GM12878 (cell line): ENCODE measurements around the gene TMUB2. TPM values are rescaled to one million over a fixed set of nuclear protein-coding genes. Genes with fewer than 3 reads are reported as not detected.

ENCODE experiments used
- ATAC-seq: fragments of 200-7000 bp; cut with Tn5 transposase; 3 replicates; pipeline ENCODE4 v1.9.1; 2020; ENCODE audit warnings: mild to moderate bottlenecking, moderate library complexity
- BruUV-seq: library from RNA; stranded (reverse); fragments of 400-500 nt; replicated peaks from 2 replicates; lab custom pipeline; 2021; lab: Mats Ljungman, UMichigan
- CTCF ChIA-PET: fragments of 300-600 bp; sonication (Branson Sonifier 250); formaldehyde crosslinking; extraction: SDS; loops from one replicate; lab custom pipeline; 2021; ENCODE audit warnings: inconsistent platforms; lab: Yijun Ruan, JAX
- POLR2A ChIA-PET: fragments of 350-600 bp; formaldehyde crosslinking; extraction: SDS; loops from one replicate; lab custom pipeline; 2021; ENCODE audit warnings: inconsistent platforms; lab: Charles Lee
- RAD21 ChIA-PET: fragments of 300-600 bp; sonication (Branson Sonifier 250); formaldehyde crosslinking; loops from one replicate; lab custom pipeline; 2023; ENCODE audit warnings: antibody characterized with exemption; ENCODE audit not compliant: unreplicated experiment; lab: Charles Lee
- SMC1A ChIA-PET: fragments of 300-600 bp; sonication (Branson Sonifier 250); formaldehyde crosslinking; loops from one replicate; lab custom pipeline; 2023; ENCODE audit not compliant: unreplicated experiment, uncharacterized antibody; lab: Charles Lee
- DNase-seq: peaks from one replicate; pipeline ENCODE4 v3.0.0-alpha.2; 2011; ENCODE audit warnings: low read depth, low spot score
- FAIRE-seq: peaks from 3 replicates; lab custom pipeline; 2011; peaks lifted over from hg19 to GRCh38; lab: Jason Lieb, UNC
- H2AFZ ChIP-seq: 2 replicates; pipeline ENCODE4 v1.6.0; 2011; ENCODE audit warnings: low read depth, low read length, control low read depth; ENCODE audit not compliant: control insufficient read depth
- H3K27ac ChIP-seq: 2 replicates; pipeline ENCODE4 v1.5.1; 2011; ENCODE audit warnings: control low read depth; ENCODE audit not compliant: control insufficient read depth, insufficient read depth
- H3K27me3 ChIP-seq, 2 experiments: replicated peaks in 1 of 2; 2 replicates each; pipeline versions ENCODE4 v1.6.0 to v1.6.1; 2011; ENCODE audit warnings: low read length in 1 of 2; ENCODE audit not compliant: control insufficient read depth in 2 of 2, insufficient read depth in 2 of 2
- H3K36me3 ChIP-seq, 2 experiments: 2 replicates each; pipeline ENCODE4 v1.5.1; 2011; ENCODE audit warnings: low read length in 1 of 2; ENCODE audit not compliant: control insufficient read depth in 2 of 2, insufficient read depth in 2 of 2
- H3K4me1 ChIP-seq: 2 replicates; pipeline ENCODE4 v1.6.1; 2011; ENCODE audit warnings: mild to moderate bottlenecking, low read length, moderate library complexity, mixed read lengths; ENCODE audit not compliant: control insufficient read depth, insufficient read depth
- H3K4me2 ChIP-seq: 2 replicates; pipeline ENCODE4 v1.6.0; 2011; ENCODE audit warnings: control low read depth; ENCODE audit not compliant: control insufficient read depth, insufficient read depth
- H3K4me3 ChIP-seq: fragments of 200-600 bp; sonication (generic); 2 replicates; pipeline ENCODE4 v1.5.1; 2016
- H3K79me2 ChIP-seq: 2 replicates; pipeline ENCODE4 v1.6.0; 2011; ENCODE audit warnings: low read length; ENCODE audit not compliant: control insufficient read depth, insufficient read depth
- H3K9ac ChIP-seq: 2 replicates; pipeline ENCODE4 v1.8.0; 2011; ENCODE audit warnings: low read length, control low read depth, mixed read lengths; ENCODE audit not compliant: control insufficient read depth, insufficient read depth
- H3K9me3 ChIP-seq: replicated peaks from 3 replicates; pipeline ENCODE4 v1.5.1; 2011; ENCODE audit warnings: mild to moderate bottlenecking, low read length; ENCODE audit not compliant: control insufficient read depth, insufficient read depth
- H4K20me1 ChIP-seq: 2 replicates; pipeline ENCODE4 v1.6.0; 2011; ENCODE audit not compliant: control insufficient read depth, insufficient read depth
- ATF2 ChIP-seq: IDR thresholded peaks from 2 replicates; pipeline ENCODE4 v1.6.1; 2012; ENCODE audit warnings: low read length, inconsistent platforms
- DPF2 ChIP-seq: fragments of 450-650 bp; IDR thresholded peaks from 2 replicates; pipeline ENCODE4 v1.6.1; 2017; ENCODE audit warnings: mild to moderate bottlenecking
- HDAC2 ChIP-seq: fragments of 200-600 bp; sonication (generic); IDR thresholded peaks from 2 replicates; pipeline ENCODE4 v1.6.1; 2017
- PML ChIP-seq: IDR thresholded peaks from 2 replicates; pipeline ENCODE4 v1.6.1; 2012; ENCODE audit warnings: low read length, inconsistent platforms
- SKIL ChIP-seq: fragments of 450-650 bp; IDR thresholded peaks from 2 replicates; pipeline ENCODE4 v1.6.1; 2017; ENCODE audit warnings: mild to moderate bottlenecking, low read depth, inconsistent platforms; ENCODE audit not compliant: poor library complexity, severe bottlenecking
- YY1 ChIP-seq: IDR thresholded peaks from 2 replicates; pipeline ENCODE4 v1.6.1; 2011; ENCODE audit warnings: low read depth, mild to moderate bottlenecking, low read length
- WGBS: methylation state at CpG from one replicate; pipeline ENCODE4 v1.1.6; 2016; ENCODE audit warnings: low lambda C conversion rate; ENCODE audit not compliant: insufficient replicate concordance, insufficient coverage; ENCODE audit errors: missing lambda C conversion rate; 5-methylcytosine and 5-hydroxymethylcytosine counted together
- in situ Hi-C: fragments of 300-500 bp; cut with MboI; formaldehyde crosslinking; loops from 9 replicates; pipeline ENCODE4 v1.14.3; 2018; ENCODE audit warnings: mixed read lengths
- intact Hi-C: fragments of 100-400 bp; cut with micrococcal nuclease; formaldehyde crosslinking; loops from one replicate; pipeline ENCODE4 v1.14.2; 2022; ENCODE audit not compliant: unreplicated experiment
- polyA plus RNA-seq, 11 experiments: library from polyadenylated mRNA; depleted of rRNA in 4 of 11; unstranded in 6 of 11; stranded (reverse) in 5 of 11; fragments of >200 nt; fragmentation: Nextera tagmentation in 4 of 11; fragmentation: Illumina TruSeq in 1 of 11; extraction: Ambion mirVana in 4 of 11; extraction: Trizol in 1 of 11; gene quantifications; 1 replicate in 1 of 11; 2 replicates in 10 of 11; pipeline versions ENCODE4 v1.2.1 to v1.2.3, GENCODE V29; 2011 to 2016; ENCODE audit warnings: inconsistent platforms in 2 of 11, missing spikeins in 2 of 11, low read depth in 1 of 11
- total RNA-seq, 4 experiments: library from RNA; depleted of rRNA in 3 of 4; stranded (reverse); fragments of >200 nt in 3 of 4; fragmentation: Illumina TruSeq in 1 of 4; extraction: Trizol in 1 of 4; gene quantifications; 2 replicates each; pipeline versions ENCODE4 v1.2.1 to v1.2.3, GENCODE V29; 2013 to 2021
- TF ChIP-seq, protein P1 (sequence below): fragments of 450-650 bp; IDR thresholded peaks from 2 replicates; pipeline ENCODE4 v1.6.1; 2016; ENCODE audit warnings: mild to moderate bottlenecking
- TF ChIP-seq, protein P2 (sequence below): fragments of 150-350 bp; IDR thresholded peaks from 2 replicates; pipeline ENCODE4 v1.6.1; 2014; ENCODE audit warnings: mild to moderate bottlenecking, low read depth, low read length

TMUB2 gene
- total and polyA plus RNA-seq, 10 of the 15 experiments (the other 5 are each of a cell fraction or from before 2014, with no cell fraction given), result 4.3 to 34.0 (median 20.0) TPM

DNA sequence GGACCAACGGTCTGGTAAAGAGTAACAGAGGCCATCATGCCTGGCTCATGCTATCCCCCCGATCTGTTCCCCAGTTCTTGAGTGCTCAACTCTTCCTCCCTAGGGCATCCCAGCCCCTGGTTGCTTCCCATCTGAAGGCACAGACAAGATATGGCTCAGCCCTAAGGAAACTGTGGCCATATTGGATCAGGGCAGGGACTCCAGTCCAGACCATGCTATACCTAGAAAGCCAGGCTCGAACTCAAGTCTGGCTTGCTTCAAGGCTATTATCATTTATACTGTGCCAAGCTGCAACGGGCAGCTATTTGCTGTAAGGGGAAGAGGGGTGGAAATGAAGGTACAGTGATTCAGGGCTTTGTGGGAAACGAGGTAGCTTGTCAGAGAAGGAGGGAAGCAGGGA lies 29.9 kb downstream of the TMUB2 start:
- in situ Hi-C loops, result loop anchor here (25.0 kb wide), 1 partner anchor 296 kb away; the partner anchor contains the start of gene GPATCH8
- ChIA-PET CTCF (interaction anchor here (0.6 to 3.9 kb wide), 14 partner anchors 10 to 307 kb away, joined by 3 to 43 read pairs (median 6); partner anchors contain the start of genes ATXN7L3, FAM171A2, G6PC3 and GRN), SMC1A (interaction anchor here (0.6 to 2.6 kb wide), 13 partner anchors 15 to 286 kb away, joined by 3 to 14 read pairs (median 5); partner anchors contain the start of genes GRN, SLC25A39 and TMUB2), POLR2A (interaction anchor here (0.7 to 3.0 kb wide), 8 partner anchors 15 to 287 kb away, joined by 3 to 30 read pairs (median 4); partner anchors contain the start of genes GPATCH8, GRN and SLC25A39), RAD21 (interaction anchor here (1.1 to 2.2 kb wide), 10 partner anchors 13 to 137 kb away, joined by 3 to 10 read pairs (median 4); partner anchors contain the start of genes ATXN7L3, GRN and SLC25A39)
- 0% methylated on average over 5 of the region's 5 CpGs for WGBS
- intact Hi-C loops, result loop anchor here (10.0 kb wide), 1 partner anchor 288 kb away; the partner anchor contains the start of gene GPATCH8
- H4K20me1 ChIP-seq, result no peaks in the 10 kb centered on the region
- peaks cover 25 to 32% of the 10 kb centered on the region in 2 experiments for H3K36me3 ChIP-seq
- H3K4me2 ChIP-seq, result peak overlapping the region; percentile 97
- FAIRE-seq, result no peak
- ATAC-seq, result no peak
- no peaks in the 10 kb centered on the region for H3K9me3 ChIP-seq
- DNase-seq, result no peak
- H3K4me1 ChIP-seq, result peaks cover 16% of the 10 kb centered on the region
- H3K9ac ChIP-seq, result peak overlapping the region; percentile 77
- no peak overlapping the region for H2AFZ ChIP-seq
- peak overlapping the region; percentile 82 for H3K4me3 ChIP-seq
- peaks cover 62% of the 10 kb centered on the region for H3K79me2 ChIP-seq
- no TSS peak for BruUV-seq
- TF ChIP-seq, protein P1, sequence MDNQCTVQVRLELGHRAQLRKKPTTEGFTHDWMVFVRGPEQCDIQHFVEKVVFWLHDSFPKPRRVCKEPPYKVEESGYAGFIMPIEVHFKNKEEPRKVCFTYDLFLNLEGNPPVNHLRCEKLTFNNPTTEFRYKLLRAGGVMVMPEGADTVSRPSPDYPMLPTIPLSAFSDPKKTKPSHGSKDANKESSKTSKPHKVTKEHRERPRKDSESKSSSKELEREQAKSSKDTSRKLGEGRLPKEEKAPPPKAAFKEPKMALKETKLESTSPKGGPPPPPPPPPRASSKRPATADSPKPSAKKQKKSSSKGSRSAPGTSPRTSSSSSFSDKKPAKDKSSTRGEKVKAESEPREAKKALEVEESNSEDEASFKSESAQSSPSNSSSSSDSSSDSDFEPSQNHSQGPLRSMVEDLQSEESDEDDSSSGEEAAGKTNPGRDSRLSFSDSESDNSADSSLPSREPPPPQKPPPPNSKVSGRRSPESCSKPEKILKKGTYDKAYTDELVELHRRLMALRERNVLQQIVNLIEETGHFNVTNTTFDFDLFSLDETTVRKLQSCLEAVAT, result no peak
- peak; percentile 54; the same call in 1 of the 2 replicates for TF ChIP-seq YY1
- TF ChIP-seq HDAC2, result no peak
- no peak for TF ChIP-seq ATF2
- TF ChIP-seq, protein P2, sequence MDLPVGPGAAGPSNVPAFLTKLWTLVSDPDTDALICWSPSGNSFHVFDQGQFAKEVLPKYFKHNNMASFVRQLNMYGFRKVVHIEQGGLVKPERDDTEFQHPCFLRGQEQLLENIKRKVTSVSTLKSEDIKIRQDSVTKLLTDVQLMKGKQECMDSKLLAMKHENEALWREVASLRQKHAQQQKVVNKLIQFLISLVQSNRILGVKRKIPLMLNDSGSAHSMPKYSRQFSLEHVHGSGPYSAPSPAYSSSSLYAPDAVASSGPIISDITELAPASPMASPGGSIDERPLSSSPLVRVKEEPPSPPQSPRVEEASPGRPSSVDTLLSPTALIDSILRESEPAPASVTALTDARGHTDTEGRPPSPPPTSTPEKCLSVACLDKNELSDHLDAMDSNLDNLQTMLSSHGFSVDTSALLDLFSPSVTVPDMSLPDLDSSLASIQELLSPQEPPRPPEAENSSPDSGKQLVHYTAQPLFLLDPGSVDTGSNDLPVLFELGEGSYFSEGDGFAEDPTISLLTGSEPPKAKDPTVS, result no peak
- TF ChIP-seq PML, result 0 out of 2 replicates have a peak, but pooled peaks have one; percentile 21
- TF ChIP-seq DPF2, result no peak
- TF ChIP-seq SKIL, result no peak
- H3K27me3 ChIP-seq, result no peaks in the 10 kb centered on the region
- H3K27ac ChIP-seq, result peak overlapping the region; percentile 80
